HepG2 (cell line): ENCODE results near the gene GRAP. TPM values are rescaled to one million over a fixed set of nuclear protein-coding genes. Genes with fewer than 3 reads are reported as not detected.

Experiments
- BCL6 ChIP-seq: IDR thresholded peaks from 2 replicates; pipeline ENCODE4 v1.6.1; 2016; ENCODE audit warnings: missing genetic modification reagents, missing compliant biosample characterization
- ETV5 ChIP-seq: IDR thresholded peaks from 2 replicates; pipeline ENCODE4 v1.6.1; 2018; ENCODE audit warnings: missing biosample characterization, missing genetic modification reagents, inconsistent platforms, borderline replicate concordance
- FOSL2 ChIP-seq: sonication (generic); formaldehyde crosslinking; IDR thresholded peaks from 2 replicates; pipeline ENCODE4 v1.4.0; 2020; ENCODE audit warnings: missing genetic modification reagents
- FOXA3 ChIP-seq: IDR thresholded peaks from 2 replicates; pipeline ENCODE4 v1.6.1; 2016; ENCODE audit warnings: missing genetic modification reagents, missing compliant biosample characterization
- HIC2 ChIP-seq: sonication (generic); formaldehyde crosslinking; IDR thresholded peaks from 2 replicates; pipeline ENCODE4 v1.9.0; 2022; ENCODE audit warnings: low read depth, missing genetic modification reagents
- IKZF5 ChIP-seq: IDR thresholded peaks from 2 replicates; pipeline ENCODE4 v1.6.1; 2018; ENCODE audit warnings: missing genetic modification reagents, mild to moderate bottlenecking, missing compliant biosample characterization
- KDM3A ChIP-seq: IDR thresholded peaks from 2 replicates; pipeline ENCODE4 v1.6.1; 2018; ENCODE audit warnings: low read depth, missing compliant biosample characterization
- RCOR2 ChIP-seq: IDR thresholded peaks from 2 replicates; pipeline ENCODE4 v1.6.1; 2016; ENCODE audit warnings: missing biosample characterization, missing genetic modification reagents
- TAF15 ChIP-seq: fragments of 200-400 bp; formaldehyde crosslinking; IDR thresholded peaks from one replicate; pipeline ENCODE4 v1.6.1; 2018; ENCODE audit warnings: mild to moderate bottlenecking, low read depth, low read length; ENCODE audit not compliant: poor library complexity, severe bottlenecking
- TSC22D2 ChIP-seq: sonication (generic); formaldehyde crosslinking; IDR thresholded peaks from 2 replicates; pipeline ENCODE4 v1.5.1; 2020; ENCODE audit warnings: missing genetic modification reagents, mild to moderate bottlenecking, borderline replicate concordance
- ZKSCAN8 ChIP-seq: IDR thresholded peaks from 2 replicates; pipeline ENCODE4 v1.6.1; 2016; ENCODE audit warnings: borderline replicate concordance, missing genetic modification reagents, missing compliant biosample characterization
- ZNF281 ChIP-seq: sonication (generic); formaldehyde crosslinking; IDR thresholded peaks from 2 replicates; pipeline ENCODE4 v1.4.0; 2020; ENCODE audit warnings: missing genetic modification reagents, borderline replicate concordance
- ZNF383 ChIP-seq: sonication (generic); formaldehyde crosslinking; IDR thresholded peaks from 2 replicates; pipeline ENCODE4 v1.4.0; 2020; ENCODE audit warnings: missing genetic modification reagents, mild to moderate bottlenecking, borderline replicate concordance
- ZNF431 ChIP-seq: sonication (generic); formaldehyde crosslinking; IDR thresholded peaks from 2 replicates; pipeline ENCODE4 v1.9.0; 2022; ENCODE audit warnings: missing genetic modification reagents, low read depth, mild to moderate bottlenecking, borderline replicate concordance
- ZNF441 ChIP-seq: sonication (generic); formaldehyde crosslinking; IDR thresholded peaks from 2 replicates; pipeline ENCODE4 v1.7.0; 2021; ENCODE audit warnings: missing genetic modification reagents, borderline replicate concordance
- ZNF747 ChIP-seq: sonication (generic); formaldehyde crosslinking; IDR thresholded peaks from 2 replicates; pipeline ENCODE4 v1.8.1; 2023; ENCODE audit warnings: missing genetic modification reagents, mild to moderate bottlenecking, borderline replicate concordance
- ZNF766 ChIP-seq: sonication (generic); formaldehyde crosslinking; IDR thresholded peaks from 2 replicates; pipeline ENCODE4 v1.5.0; 2020; ENCODE audit warnings: missing genetic modification reagents, borderline replicate concordance
- ZNF768 ChIP-seq: sonication (generic); formaldehyde crosslinking; IDR thresholded peaks from 2 replicates; pipeline ENCODE4 v1.4.0; 2020; ENCODE audit warnings: missing genetic modification reagents
- polyA plus RNA-seq, 8 experiments: library from polyadenylated mRNA; depleted of rRNA in 3 of 8; stranded (reverse) in 7 of 8; unstranded in 1 of 8; fragments of >200 nt; fragmentation: Illumina TruSeq in 4 of 8; extraction: Trizol in 4 of 8; gene quantifications; 2 replicates each; pipeline versions ENCODE4 v1.2.1 to v1.2.3, GENCODE V29; 2011 to 2016; ENCODE audit warnings: low read depth in 4 of 8, missing spikeins in 1 of 8, mixed read lengths in 1 of 8; ENCODE audit not compliant: insufficient read depth in 1 of 8
- total RNA-seq, 5 experiments: library from RNA; depleted of rRNA; stranded (reverse); fragments of >200 nt; fragmentation: Illumina TruSeq; extraction: Trizol; gene quantifications; 2 replicates each; pipeline ENCODE4 v1.2.3, GENCODE V29; 2016; ENCODE audit warnings: low read depth in 1 of 5
- TF ChIP-seq, protein P1 (sequence below): sonication (generic); formaldehyde crosslinking; IDR thresholded peaks from 2 replicates; pipeline ENCODE4 v1.4.0; 2020; ENCODE audit warnings: mild to moderate bottlenecking, missing genetic modification reagents

Gene GRAP
- total and polyA plus RNA-seq, 2 of the 13 experiments (the other 11 are each of a cell fraction or from before 2014, with no cell fraction given): 0.77 to 1.7 TPM

- TF ChIP-seq ZNF747 (peak; percentile 79; the same call in 1 of the 2 replicates), KDM3A (CRISPR knock-in tag) (peak; percentile 73; the same call in 1 of the 2 replicates), ETV5 (CRISPR knock-in tag) (peak; percentile 75; the same call in 1 of the 2 replicates), TSC22D2 (0 out of 2 replicates have a peak, but pooled peaks have one; percentile 30), TAF15 (no peak), HIC2 (CRISPR knock-in tag) (0 out of 2 replicates have a peak, but pooled peaks have one; percentile 17), ZNF431 (CRISPR knock-in tag) (0 out of 2 replicates have a peak, but pooled peaks have one; percentile 63), ZNF768 (CRISPR knock-in tag) (peak; percentile 85; the same call in 1 of the 2 replicates), ZNF281 (CRISPR knock-in tag) (peak; percentile 45; the same call in 1 of the 2 replicates), ZNF383 (no peak), BCL6 (peak; percentile 83), ZNF441 (CRISPR knock-in tag) (no peak), FOSL2 (CRISPR knock-in tag) (peak; percentile 86), ZNF766 (CRISPR knock-in tag) (0 out of 2 replicates have a peak, but pooled peaks have one; percentile 27), FOXA3 (peak; percentile 95), ZKSCAN8 (CRISPR knock-in tag) (peak; percentile 54; the same call in 1 of the 2 replicates), IKZF5 (CRISPR knock-in tag) (peak; percentile 98), RCOR2 (CRISPR knock-in tag) (peak; percentile 55; the same call in 1 of the 2 replicates)
- TF ChIP-seq, protein P1, sequence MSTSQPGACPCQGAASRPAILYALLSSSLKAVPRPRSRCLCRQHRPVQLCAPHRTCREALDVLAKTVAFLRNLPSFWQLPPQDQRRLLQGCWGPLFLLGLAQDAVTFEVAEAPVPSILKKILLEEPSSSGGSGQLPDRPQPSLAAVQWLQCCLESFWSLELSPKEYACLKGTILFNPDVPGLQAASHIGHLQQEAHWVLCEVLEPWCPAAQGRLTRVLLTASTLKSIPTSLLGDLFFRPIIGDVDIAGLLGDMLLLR (CRISPR knock-in tag): no peak
Observed at GRCh38 chr17:19005789-19006430, 40.8 kb downstream of the GRAP start (continued).
